Activated CD4-positive, alpha-beta T cell treated with anti-CD3 and anti-CD28 coated beads, Interleukin-2, amount 10 ng/mL, durations not matched to agents 7 days and 5 days (primary cell): Measurements from ENCODE around the gene CKAP2. TPM values are rescaled to one million over a fixed set of nuclear protein-coding genes. Genes with fewer than 3 reads are reported as not detected.

Experiments
- CTCF ChIA-PET: fragments of 350-600 bp; sonication (Branson Sonifier 250); formaldehyde crosslinking; loops from one replicate; lab custom pipeline; 2021; ENCODE audit warnings: antibody characterized with exemption; lab: Charles Lee
- POLR2A ChIA-PET: fragments of 350-600 bp; sonication (Branson Sonifier 250); formaldehyde crosslinking; loops from one replicate; lab custom pipeline; 2021; ENCODE audit warnings: antibody characterized with exemption; lab: Charles Lee
- DNase-seq: peaks from one replicate; pipeline ENCODE4 v3.0.0-alpha.2; 2020
- H3K27ac Mint-ChIP-seq: one replicate; pipeline ENCODE4 v1.8.0; 2021; ENCODE audit warnings: mild to moderate bottlenecking, moderate library complexity, mixed read lengths
- H3K27me3 Mint-ChIP-seq: one replicate; pipeline ENCODE4 v1.8.0; 2021; ENCODE audit warnings: mixed read lengths
- H3K36me3 Mint-ChIP-seq: one replicate; pipeline ENCODE4 v1.8.0; 2021; ENCODE audit warnings: low read depth, mixed read lengths
- H3K4me1 Mint-ChIP-seq: one replicate; pipeline ENCODE4 v1.8.0; 2021; ENCODE audit warnings: mixed read lengths
- H3K4me3 Mint-ChIP-seq: one replicate; pipeline ENCODE4 v1.8.0; 2021; ENCODE audit warnings: mild to moderate bottlenecking, moderate library complexity, mixed read lengths
- H3K9me3 Mint-ChIP-seq: one replicate; pipeline ENCODE4 v1.8.0; 2021; ENCODE audit warnings: mixed read lengths
- total RNA-seq, 2 experiments: library from RNA; stranded (reverse); gene quantifications; one replicate each; pipeline ENCODE4 v1.2.3, GENCODE V29; 2021

Gene CKAP2
- total RNA-seq, 2 experiments from 2014 or later: 94.1 to 119 TPM

- Mint-ChIP-seq H3K4me3 (no peak overlapping the region), H3K9me3 (no peaks in the 10 kb centered on the region), H3K4me1 (peaks cover 5% of the 10 kb centered on the region), H3K36me3 (peaks cover 53% of the 10 kb centered on the region), H3K27ac (no peak overlapping the region), H3K27me3 (no peaks in the 10 kb centered on the region)
- no peak for DNase-seq
- CTCF ChIA-PET: interaction anchor here (2.5 kb wide), 1 partner anchor 18 kb away, joined by 10 read pairs; the partner anchor contains the start of gene VPS36
- POLR2A ChIA-PET: no interaction called here
Measured at GRCh38 chr13:52432456-52432855, 22.8 kb upstream of the CKAP2 start.

GRCh38 chr13:52446265-52446664 lies 9.0 kb upstream of the CKAP2 start:
- Mint-ChIP-seq H3K27ac (no peak overlapping the region), H3K9me3 (no peaks in the 10 kb centered on the region), H3K4me3 (no peak overlapping the region), H3K4me1 (peaks cover 26% of the 10 kb centered on the region), H3K27me3 (no peaks in the 10 kb centered on the region), H3K36me3 (peaks cover 9% of the 10 kb centered on the region)
- CTCF ChIA-PET: no interaction called here
- POLR2A ChIA-PET: no interaction called here
- no peak for DNase-seq

- ChIA-PET POLR2A (no interaction called here), CTCF (interaction anchor here (0.6 to 0.7 kb wide), 3 partner anchors 9 to 1029 kb away, joined by 3 to 4 read pairs (median 3); no protein-coding TSS in a partner anchor)
- no peaks in the 10 kb centered on the region for H3K9me3 Mint-ChIP-seq
- H3K27me3 Mint-ChIP-seq: no peaks in the 10 kb centered on the region
- DNase-seq: no peak
- peaks cover 6% of the 10 kb centered on the region for H3K36me3 Mint-ChIP-seq
- no peak overlapping the region for H3K27ac Mint-ChIP-seq
- no peak overlapping the region for H3K4me3 Mint-ChIP-seq
- peaks cover 26% of the 10 kb centered on the region for H3K4me1 Mint-ChIP-seq
Measured at GRCh38 chr13:52447354-52447753, 7.9 kb upstream of the CKAP2 start.

GRCh38 chr13:52447815-52448552 lies 7.3 kb upstream of the CKAP2 start:
- H3K9me3 Mint-ChIP-seq: no peaks in the 10 kb centered on the region
- no peak for DNase-seq
- peaks cover 6% of the 10 kb centered on the region for H3K36me3 Mint-ChIP-seq
- no peaks in the 10 kb centered on the region for H3K27me3 Mint-ChIP-seq
- H3K27ac Mint-ChIP-seq: no peak overlapping the region
- H3K4me3 Mint-ChIP-seq: no peak overlapping the region
- ChIA-PET CTCF (interaction anchor here (0.6 to 1.9 kb wide), 6 partner anchors 8 to 1029 kb away, joined by 3 to 4 read pairs (median 3); no protein-coding TSS in a partner anchor), POLR2A (no interaction called here)
- H3K4me1 Mint-ChIP-seq: peaks cover 26% of the 10 kb centered on the region

GRCh38 chr13:52449331-52450011 lies 5.8 kb upstream of the CKAP2 start:
- peak overlapping the region; percentile 91 for H3K27ac Mint-ChIP-seq
- H3K27me3 Mint-ChIP-seq: no peaks in the 10 kb centered on the region
- H3K4me1 Mint-ChIP-seq: peaks cover 38% of the 10 kb centered on the region
- DNase-seq: no peak
- H3K9me3 Mint-ChIP-seq: no peaks in the 10 kb centered on the region
- CTCF ChIA-PET: interaction anchor here (0.6 to 2.4 kb wide), 17 partner anchors 8 to 836 kb away, joined by 3 to 22 read pairs (median 6); no protein-coding TSS in a partner anchor
- peaks cover 6% of the 10 kb centered on the region for H3K36me3 Mint-ChIP-seq
- H3K4me3 Mint-ChIP-seq: peak overlapping the region; percentile 87
- POLR2A ChIA-PET: no interaction called here

GRCh38 chr13:52450012-52450792 lies 5.1 kb upstream of the CKAP2 start, which contains the start of gene VPS36:
Gene VPS36 (minus strand): TSS chr13:52450634. CDS start chr13:52450594, 40 bp downstream.
- DNase-seq: peak; percentile 93
- ChIA-PET CTCF (interaction anchor here (0.6 to 2.4 kb wide), 34 partner anchors 9 to 837 kb away, joined by 3 to 22 read pairs (median 4); no protein-coding TSS in a partner anchor), POLR2A (interaction anchor here (0.6 kb wide), 1 partner anchor 167 kb away, joined by 4 read pairs; no protein-coding TSS in a partner anchor)
- Mint-ChIP-seq H3K27me3 (peaks cover under 1% of the 10 kb centered on the region), H3K36me3 (peaks cover 6% of the 10 kb centered on the region), H3K4me1 (peaks cover 40% of the 10 kb centered on the region), H3K4me3 (peak within 1 kb of the TSS; percentile 87), H3K9me3 (no peaks in the 10 kb centered on the region), H3K27ac (peak within 1 kb of the TSS; percentile 92)

- ChIA-PET POLR2A (interaction anchor here (0.6 kb wide), 1 partner anchor 167 kb away, joined by 4 read pairs; no protein-coding TSS in a partner anchor), CTCF (interaction anchor here (0.5 to 2.4 kb wide), 30 partner anchors 9 to 561 kb away, joined by 3 to 22 read pairs (median 4); no protein-coding TSS in a partner anchor)
- peaks cover 7% of the 10 kb centered on the region for H3K36me3 Mint-ChIP-seq
- peak overlapping the region; percentile 76 for H3K4me3 Mint-ChIP-seq
- H3K27me3 Mint-ChIP-seq: peaks cover 2% of the 10 kb centered on the region
- H3K27ac Mint-ChIP-seq: peak overlapping the region; percentile 92
- H3K4me1 Mint-ChIP-seq: peaks cover 42% of the 10 kb centered on the region
- H3K9me3 Mint-ChIP-seq: no peaks in the 10 kb centered on the region
- DNase-seq: no peak
Measured at GRCh38 chr13:52450793-52451116, 4.5 kb upstream of the CKAP2 start.

GRCh38 chr13:52451135-52451804 lies 4.0 kb upstream of the CKAP2 start:
- POLR2A ChIA-PET: no interaction called here
- CTCF ChIA-PET: interaction anchor here (0.5 to 2.4 kb wide), 29 partner anchors 8 to 562 kb away, joined by 3 to 22 read pairs (median 4); no protein-coding TSS in a partner anchor
- Mint-ChIP-seq H3K4me1 (peaks cover 45% of the 10 kb centered on the region), H3K27me3 (peaks cover 2% of the 10 kb centered on the region), H3K4me3 (peak overlapping the region; percentile 76), H3K9me3 (no peaks in the 10 kb centered on the region), H3K36me3 (peaks cover 9% of the 10 kb centered on the region), H3K27ac (peak overlapping the region; percentile 92)
- no peak for DNase-seq

- POLR2A ChIA-PET: no interaction called here
- no peak overlapping the region for H3K27ac Mint-ChIP-seq
- peaks cover 2% of the 10 kb centered on the region for H3K27me3 Mint-ChIP-seq
- no peak for DNase-seq
- H3K9me3 Mint-ChIP-seq: no peaks in the 10 kb centered on the region
- CTCF ChIA-PET: interaction anchor here (1.4 kb wide), 1 partner anchor 105 kb away, joined by 3 read pairs; no protein-coding TSS in a partner anchor
- H3K4me3 Mint-ChIP-seq: no peak overlapping the region
- H3K4me1 Mint-ChIP-seq: peaks cover 54% of the 10 kb centered on the region
- peaks cover 17% of the 10 kb centered on the region for H3K36me3 Mint-ChIP-seq
Measured at GRCh38 chr13:52452470-52452869, 2.8 kb upstream of the CKAP2 start.

- peaks cover 25% of the 10 kb centered on the region for H3K36me3 Mint-ChIP-seq
- peak overlapping the region; percentile 92 for H3K4me3 Mint-ChIP-seq
- peaks cover 2% of the 10 kb centered on the region for H3K27me3 Mint-ChIP-seq
- CTCF ChIA-PET: no interaction called here
- peaks cover 54% of the 10 kb centered on the region for H3K4me1 Mint-ChIP-seq
- peak; percentile 33 for DNase-seq
- H3K9me3 Mint-ChIP-seq: no peaks in the 10 kb centered on the region
- POLR2A ChIA-PET: no interaction called here
- H3K27ac Mint-ChIP-seq: peak overlapping the region; percentile 99
Measured at GRCh38 chr13:52454459-52454819, 839 bp upstream of the CKAP2 start.

- Mint-ChIP-seq H3K27ac (peak overlapping the region; percentile 99), H3K36me3 (peaks cover 31% of the 10 kb centered on the region), H3K4me1 (peaks cover 60% of the 10 kb centered on the region), H3K27me3 (peaks cover 2% of the 10 kb centered on the region), H3K9me3 (no peaks in the 10 kb centered on the region), H3K4me3 (peak overlapping the region; percentile 92)
- ChIA-PET CTCF (interaction anchor here (1.1 kb wide), 1 partner anchor 14 kb away, joined by 4 read pairs; no protein-coding TSS in a partner anchor), POLR2A (no interaction called here)
- peak; percentile 78 for DNase-seq
Measured at GRCh38 chr13:52455677-52456041, 381 bp downstream of the CKAP2 start.

GRCh38 chr13:52459668-52460067 lies 4.4 kb downstream of the CKAP2 start:
- H3K27ac Mint-ChIP-seq: no peak overlapping the region

More at GRCh38 chr13:52459668-52460067, 4.4 kb downstream of the CKAP2 start:
- Mint-ChIP-seq H3K9me3 (no peaks in the 10 kb centered on the region), H3K36me3 (peaks cover 61% of the 10 kb centered on the region), H3K4me3 (no peak overlapping the region), H3K27me3 (peaks cover 2% of the 10 kb centered on the region), H3K4me1 (peaks cover 68% of the 10 kb centered on the region)
- POLR2A ChIA-PET: no interaction called here
- CTCF ChIA-PET: interaction anchor here (2.9 kb wide), 1 partner anchor 9 kb away, joined by 9 read pairs; the partner anchor contains the start of gene VPS36
- DNase-seq: no peak
